Neural cell (in vitro differentiated cells): ENCODE measurements around the gene DCAF11. TPM values are rescaled to one million over a fixed set of nuclear protein-coding genes. Genes with fewer than 3 reads are reported as not detected.

ENCODE experiments used
- H2AFZ ChIP-seq: fragments of 200-600, 300-800 bp; sonication (generic), shearing (Covaris generic); 2 replicates; pipeline ENCODE4 v1.6.0; 2014; ENCODE audit warnings: low read depth, mild to moderate bottlenecking, antibody characterized with exemption, low read length, moderate library complexity
- H3F3A ChIP-seq: fragments of 200-600 bp; shearing (Covaris generic); 2 replicates; pipeline ENCODE4 v1.6.1; 2016; ENCODE audit warnings: mild to moderate bottlenecking, moderate library complexity, mixed read lengths, antibody characterized with exemption, low read length; ENCODE audit not compliant: insufficient read depth, poor library complexity, severe bottlenecking
- H3K27ac ChIP-seq: fragments of 200-600, 300-800 bp; sonication (generic), shearing (Covaris generic); 2 replicates; pipeline ENCODE4 v1.5.1; 2014; ENCODE audit warnings: mild to moderate bottlenecking, low read length, moderate library complexity
- H3K27me3 ChIP-seq: fragments of 300-800, 200-600 bp; sonication (generic), shearing (Covaris generic); 2 replicates; pipeline ENCODE4 v1.6.0; 2014; ENCODE audit warnings: mild to moderate bottlenecking, low read depth, low read length, moderate library complexity; ENCODE audit not compliant: insufficient read depth
- H3K36me3 ChIP-seq: fragments of 300-800, 200-600 bp; sonication (generic), shearing (Covaris generic); 2 replicates; pipeline ENCODE4 v1.5.1; 2014; ENCODE audit warnings: mild to moderate bottlenecking, antibody characterized with exemption, low read length, moderate library complexity; ENCODE audit not compliant: insufficient read depth
- H3K4me2 ChIP-seq: fragments of 300-800, 200-600 bp; sonication (generic), shearing (Covaris generic); 2 replicates; pipeline ENCODE4 v1.6.0; 2014; ENCODE audit warnings: mild to moderate bottlenecking, low read length
- H3K4me3 ChIP-seq: fragments of 300-800, 200-600 bp; sonication (generic), shearing (Covaris generic); 2 replicates; pipeline ENCODE4 v1.5.1; 2014; ENCODE audit warnings: mild to moderate bottlenecking, low read length, moderate library complexity
- H3K79me2 ChIP-seq: fragments of 200-600 bp; shearing (Covaris generic); replicated peaks from 2 replicates; pipeline ENCODE4 v1.6.0; 2014; ENCODE audit warnings: mild to moderate bottlenecking, low read length, moderate library complexity; ENCODE audit not compliant: insufficient read depth
- H3K9ac ChIP-seq: fragments of 300-800, 200-600 bp; sonication (generic), shearing (Covaris generic); 2 replicates; pipeline ENCODE4 v1.6.1; 2016; ENCODE audit warnings: mild to moderate bottlenecking, low read length, mixed read lengths
- H3K9me2 ChIP-seq: fragments of 200-600 bp; shearing (Covaris generic); 2 replicates; pipeline ENCODE4 v1.6.1; 2016; ENCODE audit warnings: mild to moderate bottlenecking, low read length, mixed read lengths; ENCODE audit not compliant: insufficient read depth
- H3K9me3 ChIP-seq: fragments of 200-600, 300-800 bp; sonication (generic), shearing (Covaris generic); 2 replicates; pipeline ENCODE4 v1.6.1; 2016; ENCODE audit warnings: mild to moderate bottlenecking, mixed run types, low read length, moderate library complexity, mixed read lengths
- H4K20me1 ChIP-seq: fragments of 200-600 bp; shearing (Covaris generic); 2 replicates; pipeline ENCODE4 v1.6.1; 2016; ENCODE audit warnings: mild to moderate bottlenecking, mixed run types; ENCODE audit not compliant: insufficient read depth
- EZH2 ChIP-seq: fragments of 200-600, 300-800 bp; shearing (Covaris generic), sonication (generic); IDR thresholded peaks from 2 replicates; pipeline ENCODE4 v1.6.1; 2014; ENCODE audit warnings: antibody characterized with exemption, low read length, borderline replicate concordance, mild to moderate bottlenecking; ENCODE audit not compliant: insufficient read depth, poor library complexity, severe bottlenecking
- MXI1 ChIP-seq: fragments of 450-650 bp; conservative IDR thresholded peaks from 2 replicates; pipeline ENCODE4 v1.6.1; 2014; ENCODE audit warnings: antibody characterized with exemption, mild to moderate bottlenecking; ENCODE audit not compliant: poor library complexity, severe bottlenecking
- POLR2AphosphoS5 ChIP-seq: IDR thresholded peaks from 2 replicates; pipeline ENCODE4 v1.6.1; 2012
- RAD21 ChIP-seq: fragments of 450-650 bp; conservative IDR thresholded peaks from 2 replicates; pipeline ENCODE4 v1.6.1; 2014; ENCODE audit warnings: antibody characterized with exemption, mild to moderate bottlenecking, moderate library complexity
- SMC3 ChIP-seq: fragments of 450-650 bp; conservative IDR thresholded peaks from 2 replicates; pipeline ENCODE4 v1.6.1; 2014; ENCODE audit warnings: antibody characterized with exemption, mild to moderate bottlenecking, moderate library complexity; ENCODE audit not compliant: poor library complexity
- TAF1 ChIP-seq: IDR thresholded peaks from 2 replicates; pipeline ENCODE4 v1.6.1; 2012; ENCODE audit warnings: low read depth
- polyA plus RNA-seq: library from polyadenylated mRNA; depleted of rRNA; stranded (reverse); fragments of >200 nt; gene quantifications from 2 replicates; pipeline ENCODE4 v1.2.3, GENCODE V29; 2014
- TF ChIP-seq, protein P1 (sequence below): IDR thresholded peaks from 2 replicates; pipeline ENCODE4 v1.6.1; 2012; ENCODE audit warnings: borderline replicate concordance
- TF ChIP-seq, protein P2 (sequence below): fragments of 450-650 bp; IDR thresholded peaks from 2 replicates; pipeline ENCODE4 v1.5.1; 2014; ENCODE audit warnings: antibody characterized with exemption, mild to moderate bottlenecking, moderate library complexity; ENCODE audit not compliant: poor library complexity, severe bottlenecking

Gene DCAF11
- polyA plus RNA-seq, 1 donor from 2014 or later: 74.5 TPM

DNA sequence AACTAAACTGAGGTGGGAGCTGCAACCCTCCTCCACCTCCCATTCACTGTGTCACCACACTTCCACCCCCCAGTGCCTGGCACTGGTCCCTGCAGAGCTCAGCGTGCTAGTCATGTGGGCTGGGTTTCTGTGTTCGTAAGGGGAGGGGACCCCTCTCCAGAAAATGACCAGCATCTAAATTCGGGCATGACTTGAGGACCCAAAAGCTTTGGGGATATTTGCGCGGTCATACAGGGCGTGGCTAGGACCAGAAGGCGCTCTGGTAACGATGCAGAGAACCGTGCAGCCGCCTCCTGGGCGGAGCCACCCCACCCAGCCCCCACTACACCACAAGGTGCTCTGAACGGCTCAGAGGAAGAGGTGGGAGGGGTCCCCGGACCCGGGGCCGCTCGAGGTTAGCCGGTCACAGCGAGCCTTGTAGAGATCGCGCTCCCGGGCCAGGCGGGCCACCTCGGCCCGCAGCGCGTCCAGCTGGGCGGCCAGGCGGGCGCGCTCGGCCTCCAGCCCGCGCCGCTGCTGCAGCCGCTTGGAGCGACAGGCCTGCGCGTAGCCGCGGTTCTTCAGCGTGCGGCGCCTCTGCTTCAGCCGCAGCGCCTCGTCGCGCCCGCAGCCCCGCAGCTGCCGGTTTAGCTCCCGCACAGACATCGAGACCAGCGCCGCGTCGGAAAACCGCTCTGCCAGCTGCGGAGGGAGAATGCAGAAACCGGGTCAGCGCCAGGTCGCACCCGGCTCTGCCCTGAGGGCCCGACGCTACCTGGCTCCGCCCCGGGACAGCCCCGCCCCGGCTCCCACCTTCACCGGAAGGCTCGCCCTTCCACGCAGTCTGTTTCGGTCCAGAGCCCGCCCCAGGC is 33.5 kb upstream of the DCAF11 start:
- Histone ChIP-seq H3K27ac (peak overlapping the region; percentile 79), H3K9me3 (no peaks in the 10 kb centered on the region), H3K9me2 (no peaks in the 10 kb centered on the region), H2AFZ (peak overlapping the region; percentile 54), H4K20me1 (no peaks in the 10 kb centered on the region), H3K27me3 (no peaks in the 10 kb centered on the region), H3F3A (peaks cover 3% of the 10 kb centered on the region), H3K4me2 (peak overlapping the region; percentile 77), H3K79me2 (no peaks in the 10 kb centered on the region), H3K36me3 (no peaks in the 10 kb centered on the region), H3K4me3 (peak overlapping the region; percentile 68), H3K9ac (peak overlapping the region; percentile 71)
- peak; percentile 32 for TF ChIP-seq SMC3
- peak; percentile 57 for TF ChIP-seq MXI1
- TF ChIP-seq, protein P1, sequence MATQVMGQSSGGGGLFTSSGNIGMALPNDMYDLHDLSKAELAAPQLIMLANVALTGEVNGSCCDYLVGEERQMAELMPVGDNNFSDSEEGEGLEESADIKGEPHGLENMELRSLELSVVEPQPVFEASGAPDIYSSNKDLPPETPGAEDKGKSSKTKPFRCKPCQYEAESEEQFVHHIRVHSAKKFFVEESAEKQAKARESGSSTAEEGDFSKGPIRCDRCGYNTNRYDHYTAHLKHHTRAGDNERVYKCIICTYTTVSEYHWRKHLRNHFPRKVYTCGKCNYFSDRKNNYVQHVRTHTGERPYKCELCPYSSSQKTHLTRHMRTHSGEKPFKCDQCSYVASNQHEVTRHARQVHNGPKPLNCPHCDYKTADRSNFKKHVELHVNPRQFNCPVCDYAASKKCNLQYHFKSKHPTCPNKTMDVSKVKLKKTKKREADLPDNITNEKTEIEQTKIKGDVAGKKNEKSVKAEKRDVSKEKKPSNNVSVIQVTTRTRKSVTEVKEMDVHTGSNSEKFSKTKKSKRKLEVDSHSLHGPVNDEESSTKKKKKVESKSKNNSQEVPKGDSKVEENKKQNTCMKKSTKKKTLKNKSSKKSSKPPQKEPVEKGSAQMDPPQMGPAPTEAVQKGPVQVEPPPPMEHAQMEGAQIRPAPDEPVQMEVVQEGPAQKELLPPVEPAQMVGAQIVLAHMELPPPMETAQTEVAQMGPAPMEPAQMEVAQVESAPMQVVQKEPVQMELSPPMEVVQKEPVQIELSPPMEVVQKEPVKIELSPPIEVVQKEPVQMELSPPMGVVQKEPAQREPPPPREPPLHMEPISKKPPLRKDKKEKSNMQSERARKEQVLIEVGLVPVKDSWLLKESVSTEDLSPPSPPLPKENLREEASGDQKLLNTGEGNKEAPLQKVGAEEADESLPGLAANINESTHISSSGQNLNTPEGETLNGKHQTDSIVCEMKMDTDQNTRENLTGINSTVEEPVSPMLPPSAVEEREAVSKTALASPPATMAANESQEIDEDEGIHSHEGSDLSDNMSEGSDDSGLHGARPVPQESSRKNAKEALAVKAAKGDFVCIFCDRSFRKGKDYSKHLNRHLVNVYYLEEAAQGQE: peak; percentile 52
- peak; percentile 38 for TF ChIP-seq POLR2AphosphoS5
- TF ChIP-seq TAF1: no peak
- TF ChIP-seq, protein P2, sequence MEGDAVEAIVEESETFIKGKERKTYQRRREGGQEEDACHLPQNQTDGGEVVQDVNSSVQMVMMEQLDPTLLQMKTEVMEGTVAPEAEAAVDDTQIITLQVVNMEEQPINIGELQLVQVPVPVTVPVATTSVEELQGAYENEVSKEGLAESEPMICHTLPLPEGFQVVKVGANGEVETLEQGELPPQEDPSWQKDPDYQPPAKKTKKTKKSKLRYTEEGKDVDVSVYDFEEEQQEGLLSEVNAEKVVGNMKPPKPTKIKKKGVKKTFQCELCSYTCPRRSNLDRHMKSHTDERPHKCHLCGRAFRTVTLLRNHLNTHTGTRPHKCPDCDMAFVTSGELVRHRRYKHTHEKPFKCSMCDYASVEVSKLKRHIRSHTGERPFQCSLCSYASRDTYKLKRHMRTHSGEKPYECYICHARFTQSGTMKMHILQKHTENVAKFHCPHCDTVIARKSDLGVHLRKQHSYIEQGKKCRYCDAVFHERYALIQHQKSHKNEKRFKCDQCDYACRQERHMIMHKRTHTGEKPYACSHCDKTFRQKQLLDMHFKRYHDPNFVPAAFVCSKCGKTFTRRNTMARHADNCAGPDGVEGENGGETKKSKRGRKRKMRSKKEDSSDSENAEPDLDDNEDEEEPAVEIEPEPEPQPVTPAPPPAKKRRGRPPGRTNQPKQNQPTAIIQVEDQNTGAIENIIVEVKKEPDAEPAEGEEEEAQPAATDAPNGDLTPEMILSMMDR: no peak
- peak; percentile 37 for TF ChIP-seq RAD21

DNA sequence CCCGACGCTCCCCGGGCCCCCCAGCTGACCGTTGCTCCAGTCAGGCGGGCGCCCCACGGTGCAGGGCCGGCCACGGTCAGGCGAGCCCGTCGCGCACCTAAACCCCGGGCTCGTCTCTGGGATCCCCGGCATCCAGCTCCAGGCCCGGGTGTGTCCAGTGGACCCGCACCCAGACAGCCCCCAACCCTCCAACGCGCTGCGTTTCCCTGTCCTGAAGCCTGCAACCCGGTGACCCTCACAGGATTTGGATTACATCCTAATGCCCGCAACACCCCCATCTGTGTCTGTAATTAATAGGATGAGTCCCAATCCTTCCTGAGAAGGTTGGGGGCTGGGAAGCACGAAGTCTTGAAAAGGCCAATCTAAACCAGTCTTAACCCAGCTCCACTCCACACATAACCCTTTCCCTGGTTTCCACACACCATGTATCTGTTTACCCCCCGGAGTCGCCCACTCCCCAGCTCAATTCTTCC is 32.8 kb upstream of the DCAF11 start:
- Histone ChIP-seq H3K9me2 (no peaks in the 10 kb centered on the region), H4K20me1 (no peaks in the 10 kb centered on the region), H3K27me3 (no peaks in the 10 kb centered on the region), H3K9me3 (no peaks in the 10 kb centered on the region), H3K9ac (peak overlapping the region; percentile 71), H3K4me2 (no peak overlapping the region), H3K27ac (peak overlapping the region; percentile 79), H3F3A (peaks cover 3% of the 10 kb centered on the region), H3K4me3 (peak overlapping the region; percentile 68), H3K79me2 (no peaks in the 10 kb centered on the region), H2AFZ (peak overlapping the region; percentile 45), H3K36me3 (no peaks in the 10 kb centered on the region)
- no peak for TF ChIP-seq MXI1
- TF ChIP-seq, protein P1: no peak
- TF ChIP-seq, protein P2: no peak
- no peak for TF ChIP-seq RAD21
- no peak for TF ChIP-seq POLR2AphosphoS5
- TF ChIP-seq EZH2: no peak
- no peak for TF ChIP-seq SMC3
